Frontal cortex (tissue), 4 donors: ENCODE measurements around the gene RBM11. TPM values are rescaled to one million over a fixed set of nuclear protein-coding genes. Genes with fewer than 3 reads are reported as not detected.

ENCODE experiments used
- DNase-seq, 2 donors: peaks; one replicate each; pipeline ENCODE4 v3.0.0; 2012; ENCODE audit warnings: low spot score in 2 of 2
- FAIRE-seq: peaks from 2 replicates; lab custom pipeline; 2012; peaks lifted over from hg19 to GRCh38; lab: Jason Lieb, UNC
- total RNA-seq: library from RNA; depleted of rRNA; stranded (reverse); fragments of >200 nt; gene quantifications from one replicate; pipeline ENCODE4 v1.2.3, GENCODE V29; 2014
- donor health status: control.
- donor health status: control.
- donor health status: control.

RBM11 gene
- total RNA-seq, 1 donor from 2014 or later, result 10.2 TPM

- DNase-seq, result no peak
- FAIRE-seq, result no peak
Measured at GRCh38 chr21:14267076-14267475, 51.1 kb downstream of the RBM11 start.

GRCh38 chr21:14270631-14271030 lies 54.7 kb downstream of the RBM11 start:
- no peak for FAIRE-seq

GRCh38 chr21:14271053-14271452 lies 55.1 kb downstream of the RBM11 start:
- FAIRE-seq (no peak), DNase-seq (no peak)

More at GRCh38 chr21:14270631-14271030, 54.7 kb downstream of the RBM11 start:
- DNase-seq, result no peak

DNA sequence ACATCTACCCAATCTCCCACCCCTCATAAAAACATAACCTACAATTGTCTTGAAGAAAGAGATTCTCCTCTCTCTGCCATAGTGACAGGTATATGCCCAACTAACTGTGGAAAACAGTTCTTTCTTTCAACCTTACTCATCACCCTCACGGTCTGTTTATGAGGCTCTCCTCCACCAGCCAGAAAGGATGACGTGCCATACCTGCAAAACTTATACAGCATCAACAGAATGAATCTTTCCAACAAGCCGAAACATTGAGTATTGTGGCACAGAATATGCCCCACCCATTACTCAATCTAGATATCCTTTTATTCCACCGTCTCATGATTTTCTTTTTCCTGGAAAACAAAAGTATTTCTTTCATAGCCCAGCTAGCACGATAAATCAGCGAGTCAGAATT lies 55.7 kb downstream of the RBM11 start:
- FAIRE-seq, result no peak

GRCh38 chr21:14273736-14274538 lies 58.0 kb downstream of the RBM11 start:
- DNase-seq, result peak in 1 of 2 donors; percentile 29
- no peak for FAIRE-seq

More for the DNA sequence above, 55.7 kb downstream of the RBM11 start:
- DNase-seq, result no peak

GRCh38 chr21:14275702-14276205 lies 59.8 kb downstream of the RBM11 start:
- no peak for DNase-seq

More at GRCh38 chr21:14275702-14276205, 59.8 kb downstream of the RBM11 start:
- no peak for FAIRE-seq

Other genes with a start within 250 kb of the RBM11 start
- gene LIPI, start 5.2 kb upstream of the RBM11 start, total RNA-seq, result not detected
- 213 TPM for gene HSPA13, start 167.0 kb downstream of the RBM11 start, total RNA-seq